Measurements from ENCODE around the gene MRPL51. TPM values are rescaled to one million over a fixed set of nuclear protein-coding genes. Genes with fewer than 3 reads are reported as not detected.

MRPL51 gene
- total RNA-seq, 1 donor from 2014 or later: 59.9 TPM

DNA sequence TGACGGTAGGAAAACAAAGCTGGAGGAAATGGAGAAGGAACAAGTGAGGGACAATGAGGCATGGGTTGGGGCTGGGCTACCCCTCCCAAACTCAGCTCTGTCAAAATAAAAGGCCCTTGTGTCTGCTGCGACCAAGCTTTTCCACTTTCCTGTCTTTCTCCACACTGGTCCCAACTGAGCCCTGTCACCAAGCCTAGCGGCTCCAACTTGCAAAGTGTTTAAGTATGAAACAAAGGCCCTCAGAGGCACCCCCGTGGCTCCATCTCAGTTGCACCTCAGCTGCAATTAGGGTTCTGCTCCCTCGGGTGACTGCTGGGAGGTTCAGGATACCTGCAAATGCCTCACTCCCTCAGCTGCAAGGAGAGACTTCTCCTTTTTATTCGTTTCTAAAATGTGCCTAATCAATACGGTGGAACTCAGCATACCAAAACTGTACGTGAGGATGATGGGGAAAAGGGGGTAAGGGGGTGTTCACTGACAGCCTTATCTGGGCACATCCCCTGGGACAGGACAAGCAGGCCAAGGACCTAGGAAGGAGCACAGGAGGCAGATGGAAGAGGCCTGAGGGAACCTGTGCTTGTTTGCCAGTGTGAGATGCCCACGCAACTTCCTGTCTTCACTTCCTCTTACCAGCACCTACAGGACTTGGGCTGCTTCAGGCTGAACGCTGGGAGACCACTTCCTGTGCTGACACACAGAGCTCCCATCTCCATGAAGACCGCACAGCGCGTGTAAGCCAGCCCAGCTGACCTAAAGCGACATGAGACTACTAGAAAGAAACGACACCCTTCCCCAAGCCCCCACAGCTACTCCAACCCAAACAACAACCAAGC, 31.4 kb downstream of the MRPL51 start:
- no peak for DNase-seq

DNA sequence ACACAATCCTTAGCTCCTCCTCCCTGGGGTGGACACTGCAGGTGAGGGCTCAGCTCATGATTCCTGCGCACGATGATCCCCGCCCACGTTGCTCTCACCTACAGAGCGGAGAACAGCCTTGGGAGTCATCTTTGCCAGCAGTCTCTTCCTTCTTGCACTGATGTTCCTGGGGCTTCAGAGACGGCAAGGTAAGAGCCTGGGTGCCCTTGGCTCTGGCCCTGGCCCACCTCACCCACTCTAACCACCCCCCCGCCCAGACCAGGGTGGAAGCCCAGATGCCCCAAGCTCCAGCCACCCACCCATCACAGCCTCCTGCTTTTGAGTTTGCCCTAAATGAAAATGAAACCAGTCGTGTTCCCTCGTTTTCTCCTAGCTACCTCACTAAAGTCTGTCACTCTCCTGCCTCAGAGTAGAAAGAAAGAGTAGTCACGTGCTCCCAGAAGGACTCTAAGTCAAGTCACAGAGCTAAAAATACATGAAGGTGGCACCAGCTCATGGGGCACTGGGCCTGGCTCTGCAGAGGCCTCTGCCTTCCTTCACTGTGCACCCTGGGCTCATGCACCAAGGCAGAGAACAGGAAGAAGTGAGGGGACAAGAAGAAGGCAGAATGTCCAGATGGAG, 32.2 kb downstream of the MRPL51 start:
- no peak for DNase-seq

DNA sequence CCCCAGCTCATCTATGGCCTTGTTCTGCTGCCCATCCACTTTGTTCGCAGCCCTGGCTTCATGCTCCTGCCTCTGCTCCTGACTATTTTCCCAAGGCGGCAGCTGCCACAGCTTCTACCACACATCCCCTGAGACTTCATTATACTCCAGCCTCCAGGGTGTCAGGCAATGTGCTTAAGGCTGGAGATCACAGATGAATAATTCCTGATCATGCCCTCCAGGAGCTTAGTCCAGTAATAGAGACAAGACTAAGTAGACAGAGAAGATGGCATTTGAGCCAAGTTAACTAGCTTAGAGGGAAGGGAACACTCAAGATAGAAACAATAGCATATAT, 34.1 kb downstream of the MRPL51 start:
- DNase-seq: no peak

DNA sequence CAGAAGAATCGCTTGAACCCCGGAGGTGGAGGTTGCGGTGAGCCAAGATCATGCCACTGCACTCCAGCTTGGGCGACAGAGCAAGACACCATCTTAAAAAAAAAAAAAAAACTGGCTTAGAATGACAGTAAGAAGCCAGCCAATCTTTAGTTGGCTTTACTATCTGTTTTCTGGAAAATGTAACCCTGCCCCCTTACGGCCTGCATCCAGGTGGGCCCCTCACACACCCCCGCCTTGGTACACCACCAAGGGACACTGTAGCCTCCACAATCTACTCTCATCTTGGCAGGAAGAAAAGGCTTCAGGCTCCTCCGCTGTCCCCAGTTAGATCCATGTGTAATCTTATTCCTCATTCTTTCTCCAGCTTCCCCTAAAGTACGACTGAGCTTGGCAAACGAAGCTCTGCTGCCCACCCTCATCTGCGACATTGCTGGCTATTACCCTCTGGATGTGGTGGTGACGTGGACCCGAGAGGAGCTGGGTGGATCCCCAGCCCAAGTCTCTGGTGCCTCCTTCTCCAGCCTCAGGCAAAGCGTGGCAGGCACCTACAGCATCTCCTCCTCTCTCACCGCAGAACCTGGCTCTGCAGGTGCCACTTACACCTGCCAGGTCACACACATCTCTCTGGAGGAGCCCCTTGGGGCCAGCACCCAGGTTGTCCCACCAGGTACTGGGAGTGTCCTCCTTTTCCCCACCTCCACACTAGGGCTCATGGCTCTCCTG, 34.6 kb downstream of the MRPL51 start:
- DNase-seq: no peak

DNA sequence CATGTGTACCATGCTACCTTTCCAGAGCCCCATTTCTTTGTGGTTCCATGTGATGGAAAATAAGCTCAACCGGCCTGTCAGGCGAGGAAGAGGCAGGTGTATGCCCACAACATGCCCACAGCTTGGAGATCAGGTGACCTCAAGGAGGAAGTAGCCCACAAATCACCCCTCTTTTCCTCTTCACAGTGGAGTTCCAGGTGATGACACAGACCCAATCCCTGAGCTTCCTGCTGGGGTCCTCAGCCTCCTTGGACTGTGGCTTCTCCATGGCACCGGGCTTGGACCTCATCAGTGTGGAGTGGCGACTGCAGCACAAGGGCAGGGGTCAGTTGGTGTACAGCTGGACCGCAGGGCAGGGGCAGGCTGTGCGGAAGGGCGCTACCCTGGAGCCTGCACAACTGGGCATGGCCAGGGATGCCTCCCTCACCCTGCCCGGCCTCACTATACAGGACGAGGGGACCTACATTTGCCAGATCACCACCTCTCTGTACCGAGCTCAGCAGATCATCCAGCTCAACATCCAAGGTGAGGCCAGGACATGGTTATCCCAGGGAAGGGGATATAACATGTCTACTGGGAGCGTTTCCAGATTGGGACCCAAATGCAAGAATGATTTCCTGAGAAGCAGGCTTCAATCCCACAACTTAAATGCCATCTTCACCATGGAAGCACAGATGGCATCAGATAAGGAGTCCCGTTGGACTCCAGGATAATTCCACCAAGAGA, 35.7 kb downstream of the MRPL51 start:
- DNase-seq: no peak

DNA sequence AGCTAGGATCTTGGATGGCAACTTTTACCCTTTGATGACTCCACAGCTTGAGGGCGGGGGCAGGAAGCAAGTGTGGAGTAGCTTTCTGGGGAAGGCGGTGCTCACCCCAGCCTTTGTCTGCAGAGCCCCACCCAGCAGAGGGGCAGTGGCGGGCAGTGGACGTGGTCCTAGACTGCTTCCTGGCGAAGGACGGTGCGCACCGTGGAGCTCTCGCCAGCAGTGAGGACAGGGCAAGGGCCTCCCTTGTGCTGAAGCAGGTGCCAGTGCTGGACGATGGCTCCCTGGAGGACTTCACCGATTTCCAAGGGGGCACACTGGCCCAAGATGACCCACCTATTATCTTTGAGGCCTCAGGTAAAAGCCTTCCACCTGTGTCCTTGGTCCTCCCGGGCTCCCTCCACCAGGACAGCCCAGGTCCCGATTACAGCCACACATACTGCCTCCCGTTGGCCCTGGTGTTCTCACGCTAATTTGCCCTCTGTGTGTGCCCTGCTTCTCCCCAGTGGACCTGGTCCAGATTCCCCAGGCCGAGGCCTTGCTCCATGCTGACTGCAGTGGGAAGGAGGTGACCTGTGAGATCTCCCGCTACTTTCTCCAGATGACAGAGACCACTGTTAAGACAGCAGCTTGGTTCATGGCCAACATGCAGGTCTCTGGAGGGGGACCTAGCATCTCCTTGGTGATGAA, 40.0 kb downstream of the MRPL51 start:
- no peak for DNase-seq

DNA sequence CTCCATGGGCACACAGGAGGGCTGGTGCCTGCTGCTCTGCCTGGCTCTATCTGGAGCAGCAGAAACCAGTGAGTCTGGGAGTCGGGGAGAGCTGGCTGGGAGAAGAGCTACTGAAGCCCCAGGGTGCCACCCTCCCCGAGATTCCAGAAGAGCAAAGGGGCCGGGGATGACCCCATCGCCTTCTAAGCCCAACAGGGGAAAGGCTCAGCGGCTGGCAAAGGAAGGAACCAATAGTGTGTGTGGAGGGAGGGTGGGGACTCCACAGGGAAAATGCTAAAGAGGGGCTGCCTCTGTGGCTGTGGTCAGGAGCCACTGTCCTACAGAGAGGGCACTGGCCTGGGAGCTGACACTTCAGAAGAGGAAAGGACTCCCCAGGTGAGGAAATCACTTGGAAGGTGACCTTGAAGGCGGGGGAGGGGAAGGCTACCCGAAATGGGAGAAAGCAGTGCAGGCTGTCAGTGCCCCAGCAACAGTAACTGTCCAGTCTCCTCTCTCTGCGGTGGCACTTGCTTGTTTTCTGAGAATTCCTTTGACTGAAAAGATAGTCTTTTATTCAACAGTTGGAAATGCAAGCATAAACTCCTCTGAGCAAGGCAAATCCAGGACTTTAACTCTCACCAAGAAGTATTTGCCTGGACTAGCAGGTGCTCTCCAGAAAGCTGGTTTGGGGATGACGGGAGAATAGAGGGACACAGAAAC, 40.7 kb downstream of the MRPL51 start:
- no peak for DNase-seq

DNA sequence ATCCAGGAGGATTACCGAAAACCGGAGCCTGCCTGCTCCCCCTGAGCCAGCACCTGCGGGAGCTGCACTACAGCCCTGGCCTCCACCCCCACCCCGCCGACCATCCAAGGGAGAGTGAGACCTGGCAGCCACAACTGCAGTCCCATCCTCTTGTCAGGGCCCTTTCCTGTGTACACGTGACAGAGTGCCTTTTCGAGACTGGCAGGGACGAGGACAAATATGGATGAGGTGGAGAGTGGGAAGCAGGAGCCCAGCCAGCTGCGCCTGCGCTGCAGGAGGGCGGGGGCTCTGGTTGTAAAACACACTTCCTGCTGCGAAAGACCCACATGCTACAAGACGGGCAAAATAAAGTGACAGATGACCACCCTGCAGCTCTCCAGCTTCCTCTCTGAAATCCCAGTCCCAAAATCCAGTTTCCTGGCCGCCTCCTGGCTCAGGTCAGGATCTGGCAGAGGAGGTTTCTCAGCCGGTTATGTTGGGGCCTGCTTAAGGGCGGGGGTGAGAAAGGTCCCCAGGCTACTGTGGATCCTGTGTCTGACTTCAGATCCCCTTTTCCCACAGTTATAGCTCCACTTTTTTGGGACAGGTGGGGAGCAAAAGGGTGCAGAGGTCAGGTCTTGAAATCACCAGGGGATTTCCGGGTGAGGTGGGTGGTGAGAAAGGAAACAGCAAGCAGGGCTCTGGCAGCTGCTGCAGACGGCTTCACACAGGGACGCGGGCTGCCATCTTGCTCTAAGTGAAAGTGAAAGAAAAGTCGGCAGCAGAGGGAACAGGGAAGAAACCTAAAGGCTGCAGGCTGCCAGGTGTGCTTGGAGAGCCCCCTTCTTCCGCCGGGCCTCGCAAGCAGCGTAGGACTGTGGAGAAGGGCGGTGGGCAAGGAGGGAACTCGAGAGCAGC, 41.5 kb downstream of the MRPL51 start, which contains the start of gene TAPBPL:
Gene TAPBPL (plus strand): TSS at position 695 of the 897 bp plus-strand sequence. CDS start 207 bp downstream, outside the sequence.
- peak; percentile 86 for DNase-seq

DNA sequence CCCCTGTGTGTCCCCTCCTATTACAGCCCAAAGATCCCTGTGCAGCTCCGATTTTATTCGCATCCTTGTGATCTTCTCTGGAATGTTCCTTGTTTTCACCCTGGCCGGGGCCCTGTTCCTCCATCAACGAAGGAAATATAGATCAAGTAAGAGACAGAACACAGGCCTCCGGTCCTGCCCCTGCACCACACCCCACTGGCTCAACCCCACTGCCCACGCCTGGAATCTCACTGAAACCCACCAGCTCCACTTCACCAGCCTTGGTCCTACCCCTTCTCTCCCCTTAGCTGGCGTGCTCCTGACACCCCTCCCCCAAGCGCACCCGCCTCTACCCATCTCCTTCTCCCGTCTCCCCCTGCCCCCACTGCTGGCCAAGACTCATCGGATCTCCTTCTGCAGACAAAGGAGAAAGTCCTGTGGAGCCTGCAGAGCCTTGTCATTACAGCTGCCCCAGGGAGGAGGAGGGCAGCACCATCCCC, 42.2 kb downstream of the MRPL51 start:
- no peak for DNase-seq

DNA sequence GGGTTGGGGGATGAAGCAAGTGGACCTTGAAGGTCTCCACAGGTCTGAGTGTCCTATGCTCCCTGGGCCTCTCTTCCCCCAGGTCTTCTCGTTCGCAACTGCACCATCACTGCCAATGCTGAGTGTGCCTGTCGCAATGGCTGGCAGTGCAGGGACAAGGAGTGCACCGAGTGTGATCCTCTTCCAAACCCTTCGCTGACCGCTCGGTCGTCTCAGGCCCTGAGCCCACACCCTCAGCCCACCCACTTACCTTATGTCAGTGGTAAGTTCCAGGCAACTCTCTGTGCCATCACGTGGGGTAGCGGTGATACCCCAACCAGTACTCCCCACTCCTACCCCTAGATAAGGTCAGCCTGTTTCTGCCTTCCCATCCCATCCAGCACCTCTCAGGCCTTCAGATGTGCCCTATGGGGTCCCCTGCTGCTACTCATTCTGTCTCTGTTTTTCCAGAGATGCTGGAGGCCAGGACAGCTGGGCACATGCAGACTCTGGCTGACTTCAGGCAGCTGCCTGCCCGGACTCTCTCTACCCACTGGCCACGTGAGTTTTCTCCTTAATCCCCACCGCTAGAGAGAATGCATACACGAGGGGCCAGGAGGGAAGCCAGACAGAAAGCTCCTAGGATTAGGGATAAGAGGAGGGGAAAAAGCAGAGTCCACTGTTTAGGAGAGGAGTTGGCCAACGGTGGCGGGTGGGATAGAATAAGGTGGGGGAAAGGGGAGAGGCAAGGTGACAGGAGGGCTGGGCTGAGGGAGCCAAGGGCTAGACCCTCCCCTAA, 42.8 kb downstream of the MRPL51 start:
- DNase-seq: no peak

DNA sequence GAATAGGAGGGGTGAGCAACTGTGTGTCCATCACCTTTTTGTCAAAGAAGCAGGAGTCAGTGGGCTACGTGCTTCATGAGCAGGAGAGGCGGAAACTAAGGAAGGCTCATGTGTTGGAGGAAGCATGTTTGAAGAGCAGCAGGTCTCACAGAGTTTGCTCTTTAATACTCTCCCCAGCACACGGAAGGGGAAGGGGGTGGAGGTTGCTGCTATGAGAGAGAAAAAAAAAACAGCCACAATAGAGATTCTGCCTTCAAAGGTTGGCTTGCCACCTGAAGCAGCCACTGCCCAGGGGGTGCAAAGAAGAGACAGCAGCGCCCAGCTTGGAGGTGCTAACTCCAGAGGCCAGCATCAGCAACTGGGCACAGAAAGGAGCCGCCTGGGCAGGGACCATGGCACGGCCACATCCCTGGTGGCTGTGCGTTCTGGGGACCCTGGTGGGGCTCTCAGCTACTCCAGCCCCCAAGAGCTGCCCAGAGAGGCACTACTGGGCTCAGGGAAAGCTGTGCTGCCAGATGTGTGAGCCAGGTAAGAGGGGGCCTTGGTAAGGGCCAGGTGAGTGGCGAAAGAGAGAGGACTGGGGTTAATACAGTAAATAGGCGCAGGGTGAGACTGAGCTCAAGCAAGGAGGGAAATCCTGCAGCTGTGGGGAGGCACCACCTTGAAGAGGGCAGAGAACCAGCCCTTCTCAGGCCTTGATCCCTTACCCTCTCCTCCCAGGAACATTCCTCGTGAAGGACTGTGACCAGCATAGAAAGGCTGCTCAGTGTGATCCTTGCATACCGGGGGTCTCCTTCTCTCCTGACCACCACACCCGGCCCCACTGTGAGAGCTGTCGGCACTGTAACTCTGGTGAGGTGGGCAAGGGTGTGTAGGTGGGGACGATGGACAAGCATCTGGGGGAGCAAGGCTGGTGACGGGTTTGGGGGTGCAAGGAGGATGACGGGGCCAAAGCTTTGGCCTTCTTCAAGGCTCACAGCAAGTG, 48.1 kb downstream of the MRPL51 start, which contains the start of gene CD27:
Gene CD27 (plus strand): TSS at position 252 of the 985 bp plus-strand sequence. CDS start 141 bp downstream, at position 393.
- no peak for DNase-seq

DNA sequence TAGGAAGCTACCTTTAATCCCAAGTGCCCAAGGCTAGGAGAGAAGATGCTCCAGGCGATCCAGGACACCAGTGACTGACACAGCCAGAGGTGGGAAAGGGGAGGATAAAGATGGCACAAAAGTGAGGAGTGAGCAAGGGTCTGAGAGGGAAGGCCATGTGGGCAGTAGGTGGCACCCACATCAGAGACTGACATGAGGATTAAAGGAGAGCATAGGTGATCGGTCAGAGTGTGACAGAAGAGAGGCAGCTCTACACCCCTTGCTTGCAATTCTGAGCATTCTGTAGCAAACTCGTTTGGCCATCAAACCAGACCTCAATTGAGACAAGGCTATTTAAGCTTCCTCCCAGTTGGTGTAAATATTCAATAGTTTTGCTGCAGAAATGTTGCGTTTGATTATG, 49.0 kb downstream of the MRPL51 start:
- DNase-seq: no peak

DNA sequence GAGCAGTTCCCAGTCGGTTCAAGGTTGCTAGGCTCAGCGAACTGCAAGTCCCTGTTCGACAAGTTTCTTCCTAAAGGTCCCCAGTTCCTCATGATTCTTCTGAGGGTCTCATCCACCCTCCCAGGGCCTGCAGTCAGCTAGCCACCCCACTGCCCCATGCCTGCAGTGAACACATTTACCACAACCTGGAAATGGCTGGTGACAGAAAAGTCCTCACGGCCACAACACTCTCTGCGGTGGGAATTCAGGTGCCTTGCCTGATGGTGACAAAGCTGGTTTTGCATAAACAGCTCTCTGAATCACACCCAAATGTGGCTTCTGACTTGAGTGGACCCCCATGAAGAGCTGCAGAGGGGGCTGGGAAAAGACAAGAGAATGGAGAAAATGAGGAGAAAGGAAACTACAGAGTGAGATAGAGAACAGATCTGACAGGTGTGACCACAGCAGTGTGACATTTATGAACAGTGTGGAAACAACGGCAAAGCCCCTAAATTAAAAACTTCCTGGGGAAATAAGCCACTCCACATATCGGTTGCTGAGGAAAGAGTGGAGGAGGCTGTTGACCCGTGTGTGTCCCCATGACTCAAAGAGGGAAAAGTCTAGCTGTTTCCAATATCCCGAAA, 49.6 kb downstream of the MRPL51 start:
- DNase-seq: no peak

DNA sequence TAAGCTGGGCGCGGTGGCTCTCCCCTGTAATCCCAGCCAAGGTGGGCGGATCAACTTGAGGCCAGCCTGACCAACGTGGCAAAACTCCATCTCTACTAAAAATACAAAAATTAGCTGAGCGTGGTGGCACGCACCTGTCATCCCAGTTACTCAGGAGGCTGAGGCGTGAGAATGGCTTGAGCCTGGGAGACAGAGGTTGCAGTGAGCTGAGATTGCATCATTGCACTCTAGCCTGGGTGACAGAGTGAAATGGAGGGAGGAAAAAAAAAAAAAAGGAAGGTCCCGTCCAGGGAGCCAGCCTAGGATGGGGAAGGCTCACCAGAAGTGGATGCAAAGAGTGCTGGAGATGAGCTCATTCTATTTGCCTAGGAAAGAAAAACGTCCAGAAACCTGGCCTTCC, 50.2 kb downstream of the MRPL51 start:
- no peak for DNase-seq
